Tibial nerve (tissue), 4 donors: ENCODE results near the gene RPTOR.

Source experiments
- EP300 ChIP-seq, 2 donors: sonication (generic); formaldehyde crosslinking; IDR thresholded peaks; one replicate each; pipeline ENCODE4 v1.6.1; 2017; ENCODE audit warnings: antibody characterized with exemption in 2 of 2, mild to moderate bottlenecking in 1 of 2
- POLR2A ChIP-seq, 2 donors: fragments of 450-650 bp; IDR thresholded peaks; one replicate each; pipeline ENCODE4 v1.6.1; 2017; ENCODE audit warnings: antibody characterized with exemption in 2 of 2, mild to moderate bottlenecking in 2 of 2, moderate library complexity in 2 of 2
- TF ChIP-seq, protein P1 (sequence below), 5 experiments: fragments of 200-600 bp in 3 of 5; fragments of 450-650 bp in 2 of 5; sonication (generic) in 3 of 5; IDR thresholded peaks; one replicate each; pipeline ENCODE4 v1.5.1; 2016 to 2019; ENCODE audit warnings: antibody characterized with exemption in 5 of 5, mild to moderate bottlenecking in 3 of 5, moderate library complexity in 2 of 5

DNA sequence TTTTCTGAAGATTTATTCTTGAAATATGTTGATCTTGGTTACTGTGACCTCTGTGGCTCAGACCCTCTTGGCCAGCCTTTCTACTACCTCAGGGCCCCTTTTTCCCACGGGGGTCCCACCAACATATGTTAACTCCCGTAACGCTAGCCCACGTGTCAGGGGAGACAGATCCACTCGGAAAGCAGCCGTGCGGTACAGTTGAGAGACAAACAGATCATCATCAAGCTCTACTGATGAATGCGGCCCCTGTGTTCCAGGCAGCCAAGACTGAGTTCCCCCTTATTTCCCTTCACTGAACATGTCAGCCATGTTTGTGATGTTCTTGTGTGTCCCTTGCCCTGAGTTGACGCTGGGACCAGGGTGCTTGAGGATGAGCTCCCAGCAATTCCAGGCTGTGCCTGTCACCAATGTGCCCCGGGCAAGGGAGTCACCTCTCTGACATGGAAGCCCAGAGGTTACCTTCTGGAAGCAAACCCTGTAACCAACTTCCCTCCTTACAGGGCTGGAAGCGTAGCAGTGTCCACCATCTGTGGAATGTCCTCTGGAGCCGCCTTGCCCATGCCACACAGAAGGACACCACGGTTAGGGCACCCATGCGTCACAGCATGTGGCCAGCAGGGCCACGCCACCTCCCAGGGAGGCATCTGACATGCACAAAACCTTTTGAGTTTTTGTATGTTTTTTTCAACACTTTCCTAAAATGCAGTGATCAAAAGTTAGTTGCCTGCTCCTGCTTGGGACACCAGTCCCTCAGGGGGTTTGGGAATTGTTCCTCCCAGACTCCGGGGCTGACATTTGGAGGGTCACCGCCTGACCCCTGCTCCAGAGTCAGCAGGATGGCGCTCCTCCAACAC, 253.3 kb downstream of the RPTOR start:
- TF ChIP-seq, protein P1, sequence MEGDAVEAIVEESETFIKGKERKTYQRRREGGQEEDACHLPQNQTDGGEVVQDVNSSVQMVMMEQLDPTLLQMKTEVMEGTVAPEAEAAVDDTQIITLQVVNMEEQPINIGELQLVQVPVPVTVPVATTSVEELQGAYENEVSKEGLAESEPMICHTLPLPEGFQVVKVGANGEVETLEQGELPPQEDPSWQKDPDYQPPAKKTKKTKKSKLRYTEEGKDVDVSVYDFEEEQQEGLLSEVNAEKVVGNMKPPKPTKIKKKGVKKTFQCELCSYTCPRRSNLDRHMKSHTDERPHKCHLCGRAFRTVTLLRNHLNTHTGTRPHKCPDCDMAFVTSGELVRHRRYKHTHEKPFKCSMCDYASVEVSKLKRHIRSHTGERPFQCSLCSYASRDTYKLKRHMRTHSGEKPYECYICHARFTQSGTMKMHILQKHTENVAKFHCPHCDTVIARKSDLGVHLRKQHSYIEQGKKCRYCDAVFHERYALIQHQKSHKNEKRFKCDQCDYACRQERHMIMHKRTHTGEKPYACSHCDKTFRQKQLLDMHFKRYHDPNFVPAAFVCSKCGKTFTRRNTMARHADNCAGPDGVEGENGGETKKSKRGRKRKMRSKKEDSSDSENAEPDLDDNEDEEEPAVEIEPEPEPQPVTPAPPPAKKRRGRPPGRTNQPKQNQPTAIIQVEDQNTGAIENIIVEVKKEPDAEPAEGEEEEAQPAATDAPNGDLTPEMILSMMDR (IDR thresholded peaks at IDR 0.05), result no peak
- no peak for TF ChIP-seq POLR2A (IDR thresholded peaks at IDR 0.05)
- TF ChIP-seq EP300 (IDR thresholded peaks at IDR 0.05), result no peak
